ENCODE results near the gene NDST1. TPM values are rescaled to one million over a fixed set of nuclear protein-coding genes. Genes with fewer than 3 reads are reported as not detected.

NDST1 gene
- total RNA-seq, 2 experiments from 2014 or later: 2.9 to 3.3 TPM

DNA sequence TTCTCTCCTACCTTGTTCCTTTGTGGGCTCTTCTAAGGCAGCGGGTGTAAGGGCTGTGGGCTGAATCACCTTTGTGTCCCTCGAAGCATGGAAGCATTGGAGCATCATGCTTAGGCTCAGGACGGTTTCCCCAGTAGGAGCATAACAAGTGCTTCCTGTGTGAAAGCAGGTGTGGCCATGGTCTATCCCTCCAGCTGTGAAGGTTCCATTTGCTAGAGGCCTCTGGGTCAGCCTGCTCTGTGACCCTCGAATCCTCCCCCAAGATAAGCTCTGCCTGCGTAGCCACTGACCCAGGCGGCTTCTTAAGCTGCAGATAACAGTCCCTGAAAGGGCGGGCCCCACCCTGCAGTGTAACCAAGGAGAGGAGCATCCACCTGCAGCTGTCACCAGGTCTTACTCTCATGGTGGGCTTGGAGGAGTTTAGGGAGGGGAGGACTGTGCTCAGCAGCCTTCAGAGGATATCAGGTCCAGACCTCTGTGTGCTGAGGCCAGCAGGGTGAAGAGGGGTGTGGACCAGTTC lies 8.4 kb upstream of the NDST1 start:
- no peaks in the 10 kb centered on the region for H3K9me3 Mint-ChIP-seq
- H3K4me1 Mint-ChIP-seq (ENCODE audit: low read depth): no peaks in the 10 kb centered on the region
- H3K4me3 Mint-ChIP-seq: no peak overlapping the region
- no peak for ATAC-seq
- H3K36me3 Mint-ChIP-seq (ENCODE audit: low read depth): no peaks in the 10 kb centered on the region
- no peak overlapping the region for H3K27ac Mint-ChIP-seq
- DNase-seq: no peak
- no peak for TF ChIP-seq CTCF (IDR thresholded peaks at IDR 0.05)
- no peaks in the 10 kb centered on the region for H3K27me3 Mint-ChIP-seq
- ChIA-PET POLR2A (interaction anchor here (0.7 to 1.0 kb wide), 2 partner anchors 12 to 533 kb away, joined by 3 read pairs; no protein-coding TSS in a partner anchor), CTCF (interaction anchor here (1.2 to 1.3 kb wide), 2 partner anchors 17 to 45 kb away, joined by 3 to 6 read pairs; no protein-coding TSS in a partner anchor)
- intact Hi-C loops (cut with micrococcal nuclease): no loop called here

DNA sequence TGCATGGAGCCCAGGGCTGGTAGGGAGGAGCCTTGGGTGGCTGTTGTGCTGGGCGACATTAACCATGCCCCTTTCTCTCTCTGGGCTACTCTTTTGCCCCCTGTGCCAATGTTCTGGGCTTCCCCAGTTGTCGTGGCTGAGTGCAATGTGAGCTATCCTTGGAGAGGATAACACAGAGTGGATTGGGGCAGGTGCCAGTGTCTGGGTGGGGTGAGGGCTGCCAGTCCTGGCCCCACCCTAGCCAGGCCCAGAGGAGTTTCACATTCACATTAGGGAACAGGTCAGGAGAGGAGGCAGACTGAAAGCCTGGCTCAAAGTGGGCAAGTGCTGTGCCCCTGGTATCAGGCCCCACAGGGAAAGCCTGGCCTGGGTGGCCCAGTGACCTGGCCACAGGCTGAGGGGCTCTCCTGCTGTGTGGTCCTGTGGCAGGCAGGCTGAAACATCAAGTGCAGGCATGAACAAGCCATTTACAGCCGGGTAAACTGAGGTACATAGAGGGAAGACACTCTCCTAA lies 7.5 kb upstream of the NDST1 start:
- no peaks in the 10 kb centered on the region for H3K27me3 Mint-ChIP-seq
- no peaks in the 10 kb centered on the region for H3K36me3 Mint-ChIP-seq (ENCODE audit: low read depth)
- H3K4me3 Mint-ChIP-seq: no peak overlapping the region
- CTCF ChIA-PET: no interaction called here
- intact Hi-C loops (cut with micrococcal nuclease): no loop called here
- H3K9me3 Mint-ChIP-seq: no peaks in the 10 kb centered on the region
- DNase-seq (no peak), ATAC-seq (no peak)
- TF ChIP-seq CTCF (IDR thresholded peaks at IDR 0.05): no peak
- H3K4me1 Mint-ChIP-seq (ENCODE audit: low read depth): no peaks in the 10 kb centered on the region
- no peak overlapping the region for H3K27ac Mint-ChIP-seq
- POLR2A ChIA-PET: interaction anchor here (1.0 kb wide), 1 partner anchor 11 kb away, joined by 3 read pairs; no protein-coding TSS in a partner anchor

DNA sequence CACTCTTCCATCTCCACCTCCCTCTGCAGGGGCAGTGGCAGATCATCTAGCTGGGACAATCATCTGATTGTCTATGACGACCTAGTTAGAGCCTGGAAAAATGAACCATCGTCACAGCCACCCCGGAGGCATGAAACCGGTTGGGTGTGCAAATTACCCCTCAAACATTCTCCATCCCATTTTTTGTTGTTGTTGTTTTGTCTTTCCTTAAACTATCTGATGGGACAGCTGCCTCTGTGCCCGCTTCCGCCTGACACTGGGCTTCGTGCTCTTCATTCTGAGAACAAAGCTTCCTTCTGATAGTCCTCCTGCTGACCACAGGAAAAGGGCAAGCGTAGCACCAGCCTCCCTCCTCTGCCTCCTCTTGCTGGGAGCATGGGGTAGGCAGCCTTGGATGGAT lies 7.0 kb upstream of the NDST1 start:
- Mint-ChIP-seq H3K27me3 (no peaks in the 10 kb centered on the region), H3K27ac (no peak overlapping the region), H3K4me3 (no peak overlapping the region), H3K36me3 (ENCODE audit: low read depth) (no peaks in the 10 kb centered on the region), H3K9me3 (no peaks in the 10 kb centered on the region), H3K4me1 (ENCODE audit: low read depth) (no peaks in the 10 kb centered on the region)
- DNase-seq (no peak), ATAC-seq (no peak)
- TF ChIP-seq CTCF (IDR thresholded peaks at IDR 0.05): no peak
- intact Hi-C loops (cut with micrococcal nuclease): no loop called here
- CTCF ChIA-PET: no interaction called here
- POLR2A ChIA-PET: no interaction called here

DNA sequence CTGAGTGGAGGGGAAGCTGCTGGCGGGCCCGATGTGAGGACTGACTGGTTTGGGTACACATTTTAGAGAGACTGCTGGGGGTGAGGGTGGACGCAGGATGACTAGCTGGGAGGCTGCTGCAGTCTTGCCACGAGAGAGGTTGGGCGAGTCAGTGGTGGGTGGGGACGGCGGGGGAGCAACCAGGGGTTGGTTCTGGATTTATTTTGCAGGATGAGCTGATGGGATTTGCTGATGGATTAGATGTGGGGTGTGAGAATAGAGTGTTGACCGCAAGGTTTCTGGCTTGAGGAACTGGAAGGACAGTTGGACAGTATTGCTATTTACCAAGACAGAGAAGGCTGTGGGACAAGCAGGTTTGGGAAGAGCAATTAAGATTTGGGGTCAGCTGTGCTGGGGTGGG lies 5.8 kb upstream of the NDST1 start:
- intact Hi-C loops (cut with micrococcal nuclease): no loop called here
- Mint-ChIP-seq H3K27ac (no peak overlapping the region), H3K27me3 (no peaks in the 10 kb centered on the region), H3K9me3 (no peaks in the 10 kb centered on the region), H3K36me3 (ENCODE audit: low read depth) (no peaks in the 10 kb centered on the region), H3K4me3 (no peak overlapping the region), H3K4me1 (ENCODE audit: low read depth) (no peaks in the 10 kb centered on the region)
- CTCF ChIA-PET: interaction anchor here (0.7 kb wide), 1 partner anchor 11 kb away, joined by 3 read pairs; no protein-coding TSS in a partner anchor
- ATAC-seq (no peak), DNase-seq (no peak)
- no peak for TF ChIP-seq CTCF (IDR thresholded peaks at IDR 0.05)
- POLR2A ChIA-PET: interaction anchor here (0.6 kb wide), 1 partner anchor 641 kb away, joined by 3 read pairs; no protein-coding TSS in a partner anchor

GRCh38 chr5:150502847-150503246 lies 5.1 kb upstream of the NDST1 start:
- Mint-ChIP-seq H3K4me1 (ENCODE audit: low read depth) (no peaks in the 10 kb centered on the region), H3K27ac (no peak overlapping the region), H3K9me3 (no peaks in the 10 kb centered on the region), H3K36me3 (ENCODE audit: low read depth) (no peaks in the 10 kb centered on the region), H3K4me3 (no peak overlapping the region), H3K27me3 (no peaks in the 10 kb centered on the region)
- CTCF ChIA-PET: no interaction called here
- no peak for ATAC-seq
- POLR2A ChIA-PET: no interaction called here
- no peak for DNase-seq
- intact Hi-C loops (cut with micrococcal nuclease): no loop called here
- no peak for TF ChIP-seq CTCF (IDR thresholded peaks at IDR 0.05)

Measured in activated CD8-positive, alpha-beta T cell treated with anti-CD3 and anti-CD28 coated beads for 36 hours (primary cell).